OCI-LY1 (cell line): ENCODE results near the gene ACACA.

Source experiments
- H2AFZ ChIP-seq: fragments of 200-600 bp; sonication (generic), shearing (Covaris generic); 2 replicates; pipeline ENCODE4 v1.6.0; 2014; ENCODE audit warnings: antibody characterized with exemption, mild to moderate bottlenecking, low read length
- H3F3A ChIP-seq: fragments of 200-600 bp; sonication (generic), shearing (Covaris generic); 2 replicates; pipeline ENCODE4 v1.6.0; 2014; ENCODE audit warnings: mild to moderate bottlenecking, antibody characterized with exemption, low read length, moderate library complexity; ENCODE audit not compliant: insufficient read depth
- H3K27ac ChIP-seq: fragments of 200-600 bp; sonication (generic); 2 replicates; pipeline ENCODE4 v1.5.1; 2014; ENCODE audit warnings: low read length, mixed run types, mild to moderate bottlenecking, low read depth; ENCODE audit not compliant: poor library complexity, severe bottlenecking
- H3K27me3 ChIP-seq: fragments of 200-600 bp; sonication (generic); 2 replicates; pipeline ENCODE4 v1.6.0; 2014; ENCODE audit warnings: antibody characterized with exemption, mild to moderate bottlenecking, low read length, moderate library complexity; ENCODE audit not compliant: insufficient read depth
- H3K36me3 ChIP-seq: fragments of 200-600 bp; sonication (generic); 2 replicates; pipeline ENCODE4 v1.6.1; 2014; ENCODE audit warnings: mild to moderate bottlenecking, antibody characterized with exemption, low read length, moderate library complexity, mixed read lengths; ENCODE audit not compliant: insufficient read depth
- H3K4me1 ChIP-seq: fragments of 200-600 bp; sonication (generic); 2 replicates; pipeline ENCODE4 v1.5.1; 2014; ENCODE audit warnings: mild to moderate bottlenecking, low read length, moderate library complexity; ENCODE audit not compliant: insufficient read depth, severe bottlenecking
- H3K4me2 ChIP-seq: fragments of 200-600 bp; sonication (generic), shearing (Covaris generic); 2 replicates; pipeline ENCODE4 v1.6.1; 2014; ENCODE audit warnings: low read length
- H3K4me3 ChIP-seq: fragments of 200-600 bp; sonication (generic); 2 replicates; pipeline ENCODE4 v1.5.1; 2014; ENCODE audit warnings: low read length, low read depth, mild to moderate bottlenecking, mixed read lengths; ENCODE audit not compliant: poor library complexity, severe bottlenecking
- H3K79me2 ChIP-seq: fragments of 200-600 bp; shearing (Covaris generic); 2 replicates; pipeline ENCODE4 v1.6.1; 2016; ENCODE audit warnings: mixed run types, low read length, mixed read lengths; ENCODE audit not compliant: insufficient read depth
- H3K9ac ChIP-seq: fragments of 200-600 bp; sonication (generic), shearing (Covaris generic); 2 replicates; pipeline ENCODE4 v1.6.1; 2014; ENCODE audit warnings: mild to moderate bottlenecking, low read length, mixed read lengths
- H3K9me2 ChIP-seq: fragments of 200-600 bp; sonication (generic), shearing (Covaris generic); 2 replicates; pipeline ENCODE4 v1.6.1; 2014; ENCODE audit warnings: low read depth, mild to moderate bottlenecking, low read length, mixed read lengths
- H3K9me3 ChIP-seq: fragments of 200-600 bp; shearing (Covaris generic); 2 replicates; pipeline ENCODE4 v1.6.1; 2014; ENCODE audit warnings: low read length, mixed read lengths
- H4K20me1 ChIP-seq: fragments of 200-600 bp; sonication (generic), shearing (Covaris generic); 2 replicates; pipeline ENCODE4 v1.6.0; 2016; ENCODE audit warnings: mild to moderate bottlenecking, low read length; ENCODE audit not compliant: insufficient read depth
- EZH2 ChIP-seq: fragments of 200-600 bp; sonication (generic), shearing (Covaris generic); IDR thresholded peaks from 2 replicates; pipeline ENCODE4 v1.8.0; 2017; ENCODE audit warnings: borderline replicate concordance, mixed run types, mild to moderate bottlenecking, antibody characterized with exemption, low read length, moderate library complexity, mixed read lengths
- TF ChIP-seq, protein P1 (sequence below): fragments of 200-600 bp; sonication (generic), shearing (Covaris generic); IDR thresholded peaks from 2 replicates; pipeline ENCODE4 v1.5.1; 2017; ENCODE audit warnings: mild to moderate bottlenecking, antibody characterized with exemption, low read length, moderate library complexity, mixed read lengths

ACACA gene

DNA sequence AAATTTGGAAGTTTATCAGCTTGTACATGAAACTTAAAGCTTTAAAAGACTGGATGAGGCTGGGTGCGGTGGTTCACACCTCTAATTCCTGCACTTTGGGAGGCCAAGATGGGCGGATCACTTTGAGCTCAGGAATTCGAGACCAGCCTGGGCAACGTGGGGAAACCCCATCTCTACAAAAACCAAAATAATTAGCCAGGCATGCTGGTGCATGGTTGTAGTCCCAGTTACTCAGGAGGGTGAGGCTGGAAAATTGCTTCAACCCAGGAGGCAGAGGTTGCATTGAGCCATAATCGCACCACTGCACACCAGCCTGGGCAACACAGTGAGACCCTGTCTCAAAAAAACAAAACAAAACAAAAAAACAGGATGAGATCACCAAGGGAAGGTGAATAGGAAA, 248.3 kb downstream of the ACACA start:
- Histone ChIP-seq H3K9me3 (no peaks in the 10 kb centered on the region), H3K36me3 (peaks cover 61% of the 10 kb centered on the region), H4K20me1 (no peaks in the 10 kb centered on the region), H3K9me2 (no peaks in the 10 kb centered on the region), H3K4me3 (no peak overlapping the region), H3K27ac (no peak overlapping the region), H3F3A (0 out of 2 replicates have a peak, but pooled peaks cover under 1% of the 10 kb centered on the region), H3K9ac (no peak overlapping the region), H3K79me2 (no peaks in the 10 kb centered on the region), H3K27me3 (no peaks in the 10 kb centered on the region), H3K4me2 (no peak overlapping the region), H2AFZ (no peak overlapping the region), H3K4me1 (no peaks in the 10 kb centered on the region)
- no peak for TF ChIP-seq EZH2
- TF ChIP-seq, protein P1, sequence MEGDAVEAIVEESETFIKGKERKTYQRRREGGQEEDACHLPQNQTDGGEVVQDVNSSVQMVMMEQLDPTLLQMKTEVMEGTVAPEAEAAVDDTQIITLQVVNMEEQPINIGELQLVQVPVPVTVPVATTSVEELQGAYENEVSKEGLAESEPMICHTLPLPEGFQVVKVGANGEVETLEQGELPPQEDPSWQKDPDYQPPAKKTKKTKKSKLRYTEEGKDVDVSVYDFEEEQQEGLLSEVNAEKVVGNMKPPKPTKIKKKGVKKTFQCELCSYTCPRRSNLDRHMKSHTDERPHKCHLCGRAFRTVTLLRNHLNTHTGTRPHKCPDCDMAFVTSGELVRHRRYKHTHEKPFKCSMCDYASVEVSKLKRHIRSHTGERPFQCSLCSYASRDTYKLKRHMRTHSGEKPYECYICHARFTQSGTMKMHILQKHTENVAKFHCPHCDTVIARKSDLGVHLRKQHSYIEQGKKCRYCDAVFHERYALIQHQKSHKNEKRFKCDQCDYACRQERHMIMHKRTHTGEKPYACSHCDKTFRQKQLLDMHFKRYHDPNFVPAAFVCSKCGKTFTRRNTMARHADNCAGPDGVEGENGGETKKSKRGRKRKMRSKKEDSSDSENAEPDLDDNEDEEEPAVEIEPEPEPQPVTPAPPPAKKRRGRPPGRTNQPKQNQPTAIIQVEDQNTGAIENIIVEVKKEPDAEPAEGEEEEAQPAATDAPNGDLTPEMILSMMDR = no peak

DNA sequence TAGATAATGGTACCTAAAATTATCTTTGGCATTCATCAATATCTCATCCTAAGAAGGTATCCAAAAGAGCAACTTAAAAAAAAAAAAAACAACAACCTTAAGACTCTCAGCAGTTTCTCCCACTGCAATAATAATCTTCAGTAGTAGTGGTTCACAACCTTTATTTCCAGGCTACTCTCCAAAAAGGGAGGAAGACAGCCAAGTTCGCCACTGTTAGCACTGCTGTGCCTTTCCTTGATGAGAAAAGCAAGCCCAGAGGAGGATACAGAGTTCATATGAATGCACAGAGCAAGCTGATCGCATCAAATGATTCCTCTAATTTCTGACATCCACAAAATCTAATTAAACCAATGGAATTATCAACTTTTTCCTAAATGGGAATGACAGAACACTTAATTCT, 258.5 kb downstream of the ACACA start:
- H3K9ac ChIP-seq = no peak overlapping the region
- H3K9me3 ChIP-seq = no peaks in the 10 kb centered on the region
- H3K4me2 ChIP-seq = peak overlapping the region; percentile 71; the same call in 1 of the 2 replicates
- peaks cover 38% of the 10 kb centered on the region; the same call in 1 of the 2 replicates for H3K36me3 ChIP-seq
- H3K9me2 ChIP-seq = no peaks in the 10 kb centered on the region
- H3K27me3 ChIP-seq = no peaks in the 10 kb centered on the region
- H3K4me1 ChIP-seq = peaks cover 38% of the 10 kb centered on the region
- no peaks in the 10 kb centered on the region for H3K79me2 ChIP-seq
- TF ChIP-seq, protein P1 = no peak
- TF ChIP-seq EZH2 = no peak
- peak overlapping the region; percentile 52 for H3K4me3 ChIP-seq
- no peak overlapping the region for H2AFZ ChIP-seq
- peak overlapping the region; percentile 96 for H3K27ac ChIP-seq
- peaks cover 3% of the 10 kb centered on the region; the same call in 1 of the 2 replicates for H3F3A ChIP-seq
- no peaks in the 10 kb centered on the region for H4K20me1 ChIP-seq

DNA sequence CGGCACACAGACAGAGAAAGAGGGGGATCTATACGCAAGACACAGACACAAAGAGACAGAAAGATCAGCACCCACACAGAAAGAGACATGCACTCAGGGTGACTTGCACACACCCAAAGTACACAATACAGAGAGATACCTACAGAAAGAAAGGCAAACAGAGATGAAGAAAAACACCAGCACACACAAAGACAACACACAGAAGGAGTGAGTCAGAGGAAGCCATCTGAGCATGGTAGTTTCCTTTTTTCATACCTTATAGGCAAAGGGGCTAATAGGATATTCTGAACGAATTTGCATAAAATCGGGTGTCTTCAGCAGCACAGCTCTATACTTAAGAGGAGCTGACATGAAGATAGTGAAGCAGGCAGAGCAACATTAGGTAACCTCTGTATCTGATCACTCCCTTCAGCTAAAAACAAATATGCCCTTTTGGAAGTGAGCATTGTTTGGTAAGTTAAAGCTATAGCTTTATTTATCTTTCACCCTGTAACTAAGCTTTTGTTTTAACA, 259.3 kb downstream of the ACACA start:
- H3K4me1 ChIP-seq = peaks cover 38% of the 10 kb centered on the region
- no peak overlapping the region for H2AFZ ChIP-seq
- TF ChIP-seq, protein P1 = no peak
- no peak for TF ChIP-seq EZH2
- peak overlapping the region; percentile 58 for H3K9ac ChIP-seq
- H3K27me3 ChIP-seq = no peaks in the 10 kb centered on the region
- no peaks in the 10 kb centered on the region for H3K9me3 ChIP-seq
- peak overlapping the region; percentile 71 for H3K4me2 ChIP-seq
- H4K20me1 ChIP-seq = no peaks in the 10 kb centered on the region
- peaks cover 3% of the 10 kb centered on the region; the same call in 1 of the 2 replicates for H3F3A ChIP-seq
- no peaks in the 10 kb centered on the region for H3K9me2 ChIP-seq
- peak overlapping the region; percentile 52 for H3K4me3 ChIP-seq
- H3K27ac ChIP-seq = peak overlapping the region; percentile 96
- H3K79me2 ChIP-seq = no peaks in the 10 kb centered on the region
- peaks cover 34% of the 10 kb centered on the region; the same call in 1 of the 2 replicates for H3K36me3 ChIP-seq
